HG03103 (cell line): ENCODE results near the gene SMPD4.
"Not testable (repeated sequence)": the region's sequence is repeated elsewhere in the genome, so short reads cannot be mapped to it uniquely, and the experiment has no call there.

Source experiments
- ATAC-seq: cut with Tn5 transposase; IDR thresholded peaks from one replicate; pipeline ENCODE4 v1.9.1; 2021; ENCODE audit warnings: low read depth; ENCODE audit not compliant: unreplicated experiment

Gene SMPD4

DNA sequence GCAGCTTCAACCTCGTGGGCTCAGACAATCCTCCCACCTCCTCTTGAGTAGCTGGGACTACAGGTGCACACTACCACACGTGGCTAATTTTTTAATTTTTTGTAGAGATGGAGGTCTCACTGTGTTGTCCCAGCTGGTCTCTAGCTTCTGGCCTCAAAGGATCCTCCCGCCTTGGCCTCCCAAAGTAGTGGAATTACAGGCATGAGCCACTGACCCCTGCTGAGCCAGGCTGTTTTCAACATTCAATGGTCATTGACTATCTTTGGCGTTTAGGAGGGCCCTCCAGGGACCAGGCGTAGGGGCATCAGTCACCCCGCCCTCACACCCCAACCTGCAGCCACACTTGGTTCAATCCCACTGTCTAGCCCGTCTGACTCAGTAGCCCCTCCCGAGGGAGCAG, 5.9 kb upstream of the SMPD4 start:
- ATAC-seq: no peak

DNA sequence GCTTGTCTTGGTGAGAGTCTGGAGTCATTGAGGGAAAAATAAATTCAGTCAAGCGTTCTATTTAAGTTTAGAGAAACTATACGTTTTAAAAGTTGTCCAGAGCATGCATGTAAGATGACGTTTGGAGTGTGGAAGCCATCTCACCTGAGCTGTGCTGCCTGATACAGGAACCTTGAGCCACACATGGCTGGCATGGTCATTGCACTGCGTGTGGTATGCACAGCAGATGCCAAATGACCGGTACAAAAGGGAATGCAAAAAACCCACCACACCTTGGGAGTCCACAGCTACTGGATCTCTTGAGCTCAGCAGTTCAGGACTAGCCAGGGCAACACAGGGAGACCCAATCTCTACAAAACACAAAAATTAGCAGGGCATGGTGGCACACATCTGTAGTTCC, 5.0 kb upstream of the SMPD4 start:
- no peak for ATAC-seq

DNA sequence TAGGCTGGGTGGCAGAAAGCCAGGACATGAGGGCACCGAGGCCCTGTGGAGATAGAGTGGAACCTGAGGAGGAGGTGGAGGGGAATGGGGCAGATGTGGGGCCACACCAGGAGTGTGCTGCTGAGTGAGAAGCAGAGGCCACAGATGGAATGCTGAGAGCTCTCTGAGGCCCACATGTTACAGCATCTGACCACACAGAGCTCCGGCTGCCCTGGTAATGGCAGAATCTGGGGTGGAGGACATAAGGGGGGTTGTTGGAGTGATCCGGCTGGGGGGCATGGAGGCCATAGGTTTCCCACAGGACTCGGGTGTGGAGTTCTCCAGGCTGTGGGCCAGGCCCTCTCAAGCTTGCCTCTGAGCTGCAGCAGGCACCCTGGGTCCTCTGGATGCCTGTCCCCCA, 4.5 kb upstream of the SMPD4 start:
- no peak for ATAC-seq

DNA sequence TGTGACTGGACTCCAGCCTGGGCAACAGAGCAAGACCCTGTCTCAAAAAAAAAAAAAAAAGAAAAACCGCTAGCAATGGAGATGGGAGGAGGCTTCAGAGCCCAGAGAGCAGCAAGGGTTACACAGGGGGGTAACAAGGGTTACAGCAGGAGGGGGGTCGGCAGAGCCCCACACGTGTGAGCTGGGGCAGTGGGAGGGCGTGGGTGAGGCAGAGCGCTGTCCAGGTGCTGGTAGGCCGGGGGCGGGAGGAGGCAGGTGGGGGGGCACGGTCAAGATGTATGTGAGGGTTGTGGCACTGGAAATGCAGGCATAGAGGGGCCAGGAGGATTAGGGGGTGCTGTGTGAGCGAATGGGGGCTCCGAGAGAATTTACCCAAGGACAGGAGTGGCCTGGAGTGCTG, 4.0 kb upstream of the SMPD4 start:
- no peak for ATAC-seq

- no peak for ATAC-seq
These were observed 2.3 kb upstream of the SMPD4 start for GRCh38 chr2:130183512-130184373.

GRCh38 chr2:130182826-130183511, 1.6 kb upstream of the SMPD4 start:
- ATAC-seq: not testable (repeated sequence)

DNA sequence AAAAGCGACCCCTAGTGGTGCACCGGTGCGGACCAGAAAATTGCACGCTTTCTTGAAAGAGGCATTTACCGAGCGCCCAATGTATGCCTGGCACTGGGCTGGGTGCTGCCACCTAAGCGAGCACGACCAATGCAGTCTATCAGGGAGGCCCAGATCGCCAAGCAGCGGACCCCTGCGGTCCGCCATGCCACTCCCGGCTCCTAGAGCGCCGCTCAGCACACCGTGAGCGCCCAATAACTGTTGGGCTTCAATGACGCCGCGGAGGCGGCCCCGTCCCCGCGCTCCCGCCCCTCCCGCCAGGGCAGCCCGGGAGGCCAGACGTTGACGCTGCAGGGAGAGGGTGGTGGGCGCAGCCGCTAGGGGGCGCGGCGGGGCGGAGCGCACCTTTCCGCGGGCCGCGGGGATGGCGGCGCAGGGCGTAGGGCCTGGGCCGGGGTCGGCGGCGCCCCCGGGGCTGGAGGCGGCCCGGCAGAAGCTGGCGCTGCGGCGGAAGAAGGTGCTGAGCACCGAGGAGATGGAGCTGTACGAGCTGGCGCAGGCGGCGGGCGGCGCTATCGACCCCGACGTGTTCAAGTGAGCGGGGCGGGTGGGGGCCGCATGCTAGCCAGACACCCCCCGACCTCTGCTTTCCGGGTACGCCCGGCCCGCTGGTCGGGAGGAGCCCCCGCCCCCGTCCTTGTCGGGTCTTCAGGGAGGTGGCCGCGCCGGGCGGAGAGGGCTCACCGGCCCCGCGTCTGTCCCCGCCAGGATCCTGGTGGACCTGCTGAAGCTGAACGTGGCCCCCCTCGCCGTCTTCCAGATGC, 679 bp upstream of the SMPD4 start, which contains the start of gene MZT2B:
TSS of gene MZT2B (plus strand) at position 383 of the 803 bp plus-strand sequence. CDS start at position 404, 21 bp downstream.
- ATAC-seq: peak; percentile 80

GRCh38 chr2:130180404-130181324, 738 bp downstream of the SMPD4 start:
- not testable (repeated sequence) for ATAC-seq

GRCh38 chr2:130174866-130175265, 6.5 kb downstream of the SMPD4 start:
- peak; percentile 66 for ATAC-seq

DNA sequence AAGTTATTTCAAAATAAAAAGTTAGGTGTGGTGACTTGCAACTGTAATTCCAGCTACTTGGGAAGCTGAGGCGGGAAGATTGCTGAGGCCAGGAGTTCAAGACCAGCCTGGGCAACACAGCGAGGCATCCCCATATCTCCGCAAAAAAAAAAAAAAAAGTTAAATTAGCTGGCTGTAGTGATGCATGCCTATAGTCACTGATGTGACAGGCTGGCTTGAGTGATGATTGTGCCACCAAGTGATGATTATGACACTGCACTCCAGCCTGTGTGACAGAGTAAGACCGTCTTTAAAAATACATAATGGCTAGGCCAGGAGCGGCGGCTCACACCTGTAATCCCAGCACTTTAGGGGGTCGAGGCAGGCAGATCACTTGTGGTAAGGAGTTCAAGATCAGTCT, 11.5 kb downstream of the SMPD4 start:
- no peak for ATAC-seq

DNA sequence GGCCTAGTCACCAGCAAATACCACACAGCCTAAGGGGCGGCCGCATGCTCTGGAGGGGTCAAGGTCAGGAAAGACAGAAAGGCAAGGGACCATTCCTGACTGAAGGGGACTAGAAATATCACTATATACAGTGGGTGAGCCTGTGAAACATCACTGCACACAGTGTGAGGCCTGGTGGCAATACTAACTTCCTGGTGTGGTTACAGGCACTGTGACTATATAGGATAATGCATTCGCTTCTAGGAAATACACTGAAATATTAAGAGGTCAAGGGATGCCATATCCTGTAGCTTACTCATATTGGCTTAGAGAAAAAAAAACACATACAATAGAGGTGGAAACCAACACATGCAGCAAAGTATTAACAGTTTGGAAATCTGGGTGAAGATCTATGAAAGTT, 12.2 kb downstream of the SMPD4 start:
- not testable (repeated sequence) for ATAC-seq

DNA sequence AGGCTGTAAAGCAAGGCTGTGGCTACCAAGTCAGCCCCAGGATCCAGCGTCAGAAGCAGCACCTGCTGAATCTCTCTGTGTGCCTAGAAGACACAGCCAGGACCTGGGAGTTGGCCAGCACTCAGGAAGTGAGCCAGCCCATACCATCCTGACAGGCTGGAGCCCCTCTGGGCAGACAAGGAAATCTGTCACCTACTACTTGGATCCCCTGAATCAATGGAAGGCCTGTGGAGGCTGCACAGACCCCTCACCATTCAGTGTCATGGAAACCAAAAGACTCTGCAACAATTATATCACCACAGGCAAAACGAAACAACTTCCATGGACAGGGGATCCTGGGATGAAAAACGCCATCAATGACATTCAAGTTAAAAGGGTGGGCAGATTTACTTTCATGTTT, 14.8 kb downstream of the SMPD4 start:
- ATAC-seq: not testable (repeated sequence)

DNA sequence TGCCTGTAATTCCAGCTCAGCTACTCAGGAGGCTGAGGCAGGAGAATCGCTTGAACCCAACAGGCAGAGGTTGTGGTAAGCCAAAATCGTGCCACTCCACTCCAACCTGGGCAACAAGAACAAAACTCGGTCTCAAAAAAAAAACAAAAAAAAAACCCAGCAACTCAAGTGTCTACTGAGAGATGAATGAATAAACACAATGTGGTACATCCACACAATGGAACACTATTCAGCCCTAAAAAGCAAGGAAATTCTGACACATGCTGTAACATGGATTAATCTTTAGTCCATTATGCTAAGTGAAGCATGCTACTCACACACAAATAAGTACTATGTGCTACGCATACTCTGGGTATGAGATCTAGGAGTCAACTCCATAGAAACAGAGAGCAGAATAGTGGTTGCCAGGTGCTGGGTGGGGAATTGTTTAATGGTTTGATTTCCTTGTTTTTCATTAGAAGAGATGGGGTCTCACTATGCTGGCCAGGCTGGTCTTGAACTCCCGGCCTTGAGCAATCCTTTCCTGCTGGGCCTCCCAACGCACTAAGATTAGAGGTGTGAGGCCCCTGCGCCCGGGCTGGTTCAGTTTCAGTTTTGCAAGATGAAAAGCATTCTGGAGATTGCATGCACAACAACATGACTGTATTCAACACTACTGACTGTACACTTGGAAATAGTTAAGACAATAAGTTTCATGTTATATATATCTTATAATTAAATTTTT, 15.9 kb downstream of the SMPD4 start:
- no peak for ATAC-seq

- no peak for ATAC-seq
These were observed 18.4 kb downstream of the SMPD4 start for GRCh38 chr2:130162968-130163367.

GRCh38 chr2:130162486-130162885, 18.9 kb downstream of the SMPD4 start:
- not testable (repeated sequence) for ATAC-seq

- ATAC-seq: not testable (repeated sequence)
These were observed 20.3 kb downstream of the SMPD4 start for GRCh38 chr2:130160838-130161705.

DNA sequence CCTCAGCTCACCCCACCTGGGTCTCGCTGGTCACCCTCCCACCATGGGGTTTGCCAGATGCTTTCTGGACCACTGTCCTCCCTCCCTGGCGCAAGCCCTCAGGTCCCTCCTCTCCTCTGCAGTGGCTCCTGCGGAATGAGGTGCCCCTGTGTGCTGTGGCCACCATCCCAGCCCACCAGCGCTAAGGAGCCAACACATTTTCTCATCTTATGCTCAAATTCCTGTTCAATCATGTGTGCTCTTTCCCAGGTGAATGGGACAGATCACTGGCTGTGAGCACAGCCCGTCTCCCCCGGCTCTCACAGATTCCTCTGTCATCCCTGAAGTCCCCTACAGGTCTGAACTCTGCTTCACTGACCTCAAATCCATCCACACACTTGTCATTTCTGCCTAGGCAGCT, 21.3 kb downstream of the SMPD4 start:
- no peak for ATAC-seq

GRCh38 chr2:130159376-130159775, 22.0 kb downstream of the SMPD4 start:
- not testable (repeated sequence) for ATAC-seq
